Dermis microvascular lymphatic vessel endothelial cell (primary cell): ENCODE measurements around the gene NKX1-1. TPM values are rescaled to one million over a fixed set of nuclear protein-coding genes. Genes with fewer than 3 reads are reported as not detected.
A peak's percentile ranks its signal among the peaks of the same experiment; 100 is the strongest.
"Not testable (repeated sequence)": the region's sequence is repeated elsewhere in the genome, so short reads cannot be mapped to it uniquely, and the experiment has no call there.

ENCODE experiments used
- DNase-seq, 2 donors: peaks; one replicate each; pipeline versions ENCODE4 v3.0.0 to v3.0.0-alpha.2; 2010; ENCODE audit warnings: low read depth in 2 of 2
- total RNA-seq: library from RNA; depleted of rRNA; stranded (reverse); fragments of >200 nt; gene quantifications from 2 replicates; pipeline ENCODE4 v1.2.1, GENCODE V29; 2014

NKX1-1 gene
- total RNA-seq, 1 donor from 2014 or later = not detected

DNA sequence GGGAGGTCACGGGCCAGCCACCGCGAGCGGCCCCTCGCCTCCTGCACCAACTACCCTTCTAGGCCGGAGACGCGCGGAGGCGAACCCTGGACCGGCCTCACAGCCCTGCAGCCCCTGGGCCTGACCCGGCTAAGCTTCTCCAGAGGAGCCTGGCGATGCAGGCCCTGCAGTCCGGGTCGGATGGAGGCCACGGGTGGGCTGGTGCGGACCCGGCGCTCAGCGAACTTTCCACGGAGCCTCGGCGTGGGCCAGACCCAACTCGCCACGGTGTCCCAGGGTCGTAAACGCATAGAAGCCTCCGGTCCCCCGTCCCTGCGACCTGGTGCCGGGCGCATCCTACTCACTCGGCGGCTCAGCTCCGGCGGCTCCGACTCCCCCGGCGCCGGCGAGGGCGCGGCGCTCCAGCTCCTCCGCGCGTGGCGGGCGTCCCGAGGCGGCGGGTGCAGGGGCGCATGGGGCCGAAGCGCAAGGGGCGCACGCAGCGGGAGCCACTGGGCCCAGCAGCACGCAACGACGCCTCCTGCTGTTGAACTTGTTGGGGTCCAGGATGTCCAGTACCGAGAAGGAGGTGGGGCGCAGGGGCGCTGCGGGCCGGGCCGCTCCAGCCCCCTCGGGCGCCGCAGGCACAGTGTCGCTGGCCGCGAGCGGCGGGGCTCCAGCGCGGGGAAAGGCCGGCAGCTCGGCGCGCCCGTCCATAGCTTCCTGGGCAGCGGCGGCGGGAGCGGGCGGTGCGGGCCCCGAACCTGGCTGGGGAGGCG is 427 bp downstream of the NKX1-1 start:
- DNase-seq = no peak

DNA sequence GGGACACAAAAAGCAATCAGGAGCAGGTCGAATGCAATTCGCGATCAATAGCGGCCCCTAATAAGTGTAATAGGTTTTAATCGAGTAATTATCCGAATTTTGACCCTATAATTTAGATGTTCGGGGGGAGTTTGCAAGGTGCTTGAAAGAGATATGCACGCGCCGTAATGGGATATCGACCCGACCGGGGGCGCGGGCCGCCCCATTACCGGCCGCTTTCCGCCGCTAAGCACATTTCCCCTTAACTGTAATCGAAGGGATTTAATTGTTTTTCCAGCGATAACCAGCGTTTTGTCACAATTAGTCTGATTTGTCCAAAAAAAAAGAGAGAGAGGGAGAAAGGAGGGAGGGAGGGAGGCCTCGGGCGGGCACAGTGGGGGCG is 997 bp downstream of the NKX1-1 start:
- no peak for DNase-seq

- no peak for DNase-seq
Measured at GRCh38 chr4:1404573-1405253, 1.5 kb downstream of the NKX1-1 start.

DNA sequence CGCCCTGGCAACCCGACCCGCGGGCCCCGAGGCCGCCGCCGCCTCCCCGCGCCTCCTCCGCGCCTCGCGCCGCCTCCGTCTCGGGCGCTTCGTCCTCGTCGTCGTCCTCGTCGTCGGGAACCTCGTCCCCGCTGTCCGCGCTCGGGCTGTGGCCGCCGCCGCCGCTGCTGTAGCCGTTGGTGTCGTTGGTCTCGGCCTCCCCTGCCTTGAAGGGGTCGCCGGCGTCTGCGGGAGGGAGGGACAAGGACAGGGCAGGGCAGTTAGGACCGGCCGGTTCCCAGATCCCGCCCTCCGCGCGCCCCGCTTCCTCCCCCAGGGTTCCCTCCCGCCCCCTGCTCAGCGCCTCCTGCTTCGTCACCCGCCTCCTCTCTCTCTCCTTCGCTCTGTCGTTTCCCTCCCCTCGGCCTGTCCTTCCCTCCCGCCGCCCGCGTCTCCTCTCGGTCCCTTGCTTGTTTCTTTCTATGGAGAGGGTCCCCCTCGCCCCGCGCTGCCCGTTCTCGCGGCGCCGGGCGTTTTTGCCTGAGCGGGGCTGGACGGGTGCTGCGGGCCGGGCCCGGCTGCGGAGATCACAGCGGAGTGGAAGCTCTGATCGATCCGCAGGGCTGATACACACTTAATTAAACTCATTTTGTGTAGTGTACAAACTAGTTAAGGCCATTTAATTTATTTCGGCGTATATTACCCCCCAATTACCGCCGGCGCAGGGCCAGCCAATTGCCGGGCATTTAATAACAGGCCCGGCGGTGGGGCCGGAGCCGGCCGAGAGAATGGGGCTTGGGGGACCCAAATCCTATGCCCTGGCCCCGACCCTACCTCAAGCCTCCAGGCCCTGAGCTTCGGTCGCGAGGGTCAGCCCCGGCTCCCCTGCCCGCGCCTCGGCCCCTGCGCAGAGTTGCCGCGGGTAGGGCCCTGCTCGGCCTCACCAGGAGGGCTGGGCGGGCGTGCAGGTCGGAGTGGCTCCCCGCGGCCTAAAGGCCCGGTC is 2.4 kb downstream of the NKX1-1 start:
- DNase-seq = no peak

- no peak for DNase-seq
Measured at GRCh38 chr4:1403177-1403583, 3.1 kb downstream of the NKX1-1 start.

DNA sequence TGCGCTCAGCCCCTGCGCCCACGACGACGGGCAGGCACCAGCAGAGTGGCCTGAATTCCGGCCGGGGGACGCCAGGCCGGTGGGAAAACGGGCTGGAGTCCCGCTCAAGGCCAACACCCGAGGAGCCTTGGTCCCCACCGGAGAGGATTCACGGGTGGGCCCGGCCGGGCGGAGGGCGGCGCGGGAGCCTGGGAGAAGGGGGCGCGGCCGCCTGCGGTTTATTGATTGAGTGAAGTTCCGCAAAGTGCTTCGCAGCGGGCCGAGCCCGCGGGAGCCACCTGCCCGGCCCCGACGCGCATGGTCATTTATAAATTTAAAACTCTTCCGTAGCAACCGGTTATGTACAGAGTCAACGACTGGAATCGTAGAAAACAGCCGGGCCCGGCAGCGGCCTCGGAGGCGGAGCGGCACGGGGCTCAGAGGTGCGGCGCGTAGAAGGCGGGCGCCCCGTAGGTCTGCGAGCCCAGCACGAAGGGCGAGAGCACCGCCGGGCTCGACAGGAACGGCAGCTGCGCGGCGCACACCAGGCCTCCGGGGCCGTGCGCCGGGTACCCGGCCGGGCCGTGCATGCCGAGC is 3.6 kb downstream of the NKX1-1 start:
- peak in 1 of 2 donors; percentile 19 for DNase-seq

- DNase-seq = no peak
Measured at GRCh38 chr4:1402021-1402515, 4.2 kb downstream of the NKX1-1 start.

GRCh38 chr4:1401409-1402020 is 4.7 kb downstream of the NKX1-1 start:
- DNase-seq = no peak

DNA sequence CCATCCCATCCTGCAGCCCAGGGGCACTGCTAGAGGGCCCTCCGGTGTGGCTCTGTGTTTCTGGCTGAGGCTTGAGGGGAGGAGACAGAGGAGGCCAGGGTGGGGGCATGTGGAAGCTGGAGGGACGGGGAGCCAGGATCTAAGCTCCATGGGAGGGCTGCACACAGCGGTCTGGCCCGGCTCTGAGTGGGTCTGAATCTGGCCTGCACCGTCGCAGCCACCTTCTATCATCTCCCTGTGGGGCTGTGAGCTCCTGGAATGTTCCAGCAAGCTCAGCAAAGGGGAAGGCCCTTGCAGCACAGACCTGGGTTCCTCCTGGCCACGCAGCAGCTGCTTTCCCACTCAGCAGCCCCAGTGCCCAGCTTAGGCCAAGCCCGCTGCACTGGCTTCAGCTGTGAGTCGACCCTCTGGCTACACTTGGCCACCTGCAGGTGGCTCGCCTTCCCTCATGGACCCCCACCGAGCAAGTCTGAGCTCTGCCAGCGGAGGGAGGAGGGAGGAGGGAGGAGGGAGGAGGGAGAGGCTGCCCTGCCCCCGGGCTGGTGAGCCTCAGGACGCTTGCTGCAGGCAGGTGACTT is 5.3 kb downstream of the NKX1-1 start:
- no peak for DNase-seq

GRCh38 chr4:1400191-1400805 is 5.9 kb downstream of the NKX1-1 start:
- no peak for DNase-seq

GRCh38 chr4:1399508-1400190 is 6.6 kb downstream of the NKX1-1 start:
- no peak for DNase-seq

- DNase-seq = no peak
Measured at GRCh38 chr4:1398681-1399507, 7.3 kb downstream of the NKX1-1 start.

- no peak for DNase-seq
Measured at GRCh38 chr4:1396806-1397455, 9.3 kb downstream of the NKX1-1 start.

- no peak for DNase-seq
Measured at GRCh38 chr4:1395941-1396805, 10.1 kb downstream of the NKX1-1 start.

- not testable (repeated sequence) for DNase-seq
Measured at GRCh38 chr4:1395389-1395820, 10.8 kb downstream of the NKX1-1 start.

DNA sequence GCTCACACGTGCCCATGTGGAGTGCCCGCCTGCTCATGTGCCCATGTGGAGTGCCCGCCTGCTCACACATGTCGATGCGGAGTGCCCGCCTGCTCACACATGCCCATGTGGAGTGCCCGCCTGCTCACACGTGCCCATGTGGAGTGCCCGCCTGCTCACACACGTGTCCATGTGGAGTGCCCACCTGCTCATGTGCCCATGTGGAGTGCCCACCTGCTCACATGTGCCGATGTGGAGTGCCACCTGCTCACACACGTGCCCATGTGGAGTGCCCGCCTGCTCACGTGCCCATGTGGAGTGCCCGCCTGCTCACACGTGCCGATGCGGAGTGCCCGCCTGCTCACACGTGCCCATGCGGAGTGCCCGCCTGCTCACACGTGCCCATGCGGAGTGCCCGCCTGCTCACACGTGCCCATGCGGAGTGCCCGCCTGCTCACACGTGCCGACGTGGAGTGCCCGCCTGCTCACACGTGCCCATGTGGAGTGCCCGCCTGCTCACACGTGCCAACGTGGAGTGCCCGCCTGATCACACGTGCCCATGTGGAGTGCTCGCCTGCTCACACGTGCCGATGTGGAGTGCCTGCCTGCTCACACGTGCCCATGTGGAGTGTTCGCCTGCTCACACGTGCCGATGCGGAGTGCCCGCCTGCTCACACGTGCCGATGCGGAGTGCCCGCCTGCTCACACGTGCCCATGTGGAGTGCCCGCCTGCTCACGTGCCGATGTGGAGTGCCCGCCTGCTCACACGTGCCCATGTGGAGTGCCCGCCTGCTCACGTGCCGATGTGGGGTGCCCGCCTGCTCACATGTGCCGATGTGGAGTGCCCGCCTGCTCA is 11.5 kb downstream of the NKX1-1 start:
- not testable (repeated sequence) for DNase-seq
